ENCODE results near the gene MRPL39.
"Not testable (repeated sequence)": the region's sequence is repeated elsewhere in the genome, so short reads cannot be mapped to it uniquely, and the experiment has no call there.

The MRPL39 gene
- 24.4 to 60.4 reads per million in 2 experiments for total RNA-seq

DNA sequence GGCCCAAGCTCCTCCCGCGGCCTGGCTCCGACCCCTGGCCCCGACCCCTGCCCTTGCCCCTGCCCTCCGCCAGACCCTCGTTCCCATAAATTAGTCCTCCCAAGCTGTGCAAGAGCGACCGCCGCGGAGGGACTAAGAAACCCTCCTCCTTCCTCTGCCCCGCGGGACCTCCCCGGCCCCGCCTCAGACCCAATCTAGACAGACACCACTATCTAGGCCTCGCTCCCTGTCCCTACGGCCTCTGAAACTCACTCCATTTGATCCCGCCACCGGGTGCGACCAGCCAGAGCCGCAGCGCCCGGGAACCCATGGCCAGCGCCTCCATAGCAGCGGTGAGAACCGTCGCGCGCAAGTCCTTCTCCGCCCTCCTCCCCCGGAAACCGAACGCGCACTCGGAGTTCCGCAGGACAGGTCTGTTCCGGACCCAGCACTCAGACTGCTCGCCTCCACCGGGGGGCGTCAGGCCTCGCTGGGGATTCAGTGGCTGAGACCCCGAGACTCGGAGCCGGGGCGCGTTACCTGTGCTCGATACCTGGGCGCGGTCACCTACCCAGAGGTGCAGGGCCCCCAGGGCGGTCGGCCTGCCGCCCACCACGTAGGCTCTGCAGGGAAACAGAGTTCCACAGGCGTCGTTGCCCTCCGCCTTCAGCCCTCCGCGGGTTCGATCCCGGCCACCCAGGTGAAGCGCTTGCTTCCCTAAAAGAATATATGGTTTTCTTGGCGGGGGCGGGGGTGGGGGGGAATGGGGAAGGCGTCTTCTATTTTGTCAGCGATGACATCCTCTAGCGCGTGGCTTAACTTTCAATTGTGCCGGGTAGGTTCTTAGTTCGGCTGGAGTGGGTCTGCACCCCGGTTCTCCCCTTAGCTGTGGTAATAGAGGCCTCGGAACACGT lies at the start of gene MRPL39:
MRPL39 (minus strand) TSS at position 331 of the 893 bp plus-strand sequence; CDS start at position 325, 6 bp downstream.
- peak; percentile 74 for DNase-seq (ENCODE audit: low read depth)

- DNase-seq (ENCODE audit: low read depth), result no peak
These were observed 49.1 kb upstream of the MRPL39 start for GRCh38 chr21:25656412-25656811.

- no peak for DNase-seq (ENCODE audit: low read depth)
These were observed 41.9 kb upstream of the MRPL39 start for GRCh38 chr21:25649146-25649545.

GRCh38 chr21:25647647-25648046 lies 40.4 kb upstream of the MRPL39 start:
- no peak for DNase-seq (ENCODE audit: low read depth)

- no peak for DNase-seq (ENCODE audit: low read depth)
These were observed 39.2 kb upstream of the MRPL39 start for GRCh38 chr21:25646474-25646873.

GRCh38 chr21:25643486-25643885 lies 36.2 kb upstream of the MRPL39 start:
- DNase-seq (ENCODE audit: low read depth), result no peak

- no peak for DNase-seq (ENCODE audit: low read depth)
These were observed 33.6 kb upstream of the MRPL39 start for GRCh38 chr21:25640943-25641292.

GRCh38 chr21:25640202-25640942 lies 33.1 kb upstream of the MRPL39 start:
- DNase-seq (ENCODE audit: low read depth), result no peak

DNA sequence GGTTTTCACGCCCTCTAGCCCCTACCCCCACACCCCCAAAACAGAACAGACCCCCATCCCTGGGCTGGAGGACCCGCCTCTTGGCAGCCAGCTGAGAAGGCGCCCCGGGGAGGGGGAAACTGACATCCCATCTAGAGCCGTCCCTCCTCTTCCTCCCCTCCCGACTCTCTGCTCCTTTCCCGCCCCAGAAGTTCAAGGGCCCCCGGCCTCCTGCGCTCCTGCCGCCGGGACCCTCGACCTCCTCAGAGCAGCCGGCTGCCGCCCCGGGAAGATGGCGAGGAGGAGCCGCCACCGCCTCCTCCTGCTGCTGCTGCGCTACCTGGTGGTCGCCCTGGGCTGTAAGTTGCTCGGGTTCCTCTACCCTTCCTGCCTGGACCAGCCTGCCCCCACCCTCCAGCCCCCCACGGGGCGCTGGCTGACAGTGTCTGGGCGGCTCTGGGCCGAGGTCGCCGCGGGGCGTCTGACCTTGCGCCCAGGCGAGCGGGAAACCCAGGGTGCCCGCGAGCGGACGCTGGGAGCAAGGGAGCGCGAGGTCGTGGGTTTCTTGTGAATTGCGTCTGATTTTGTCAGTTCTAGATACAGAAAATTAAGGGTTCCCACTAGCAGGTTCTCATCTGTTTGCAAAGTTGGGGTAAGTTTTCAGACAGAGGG lies 32.4 kb upstream of the MRPL39 start:
- DNase-seq (ENCODE audit: low read depth), result peak; percentile 15

- DNase-seq (ENCODE audit: low read depth), result peak; percentile 14
These were observed 31.6 kb upstream of the MRPL39 start, which contains the start of gene JAM2 for GRCh38 chr21:25638660-25639550. JAM2 (plus strand) TSS chr21:25639258; CDS start chr21:25639822, 564 bp downstream.

DNA sequence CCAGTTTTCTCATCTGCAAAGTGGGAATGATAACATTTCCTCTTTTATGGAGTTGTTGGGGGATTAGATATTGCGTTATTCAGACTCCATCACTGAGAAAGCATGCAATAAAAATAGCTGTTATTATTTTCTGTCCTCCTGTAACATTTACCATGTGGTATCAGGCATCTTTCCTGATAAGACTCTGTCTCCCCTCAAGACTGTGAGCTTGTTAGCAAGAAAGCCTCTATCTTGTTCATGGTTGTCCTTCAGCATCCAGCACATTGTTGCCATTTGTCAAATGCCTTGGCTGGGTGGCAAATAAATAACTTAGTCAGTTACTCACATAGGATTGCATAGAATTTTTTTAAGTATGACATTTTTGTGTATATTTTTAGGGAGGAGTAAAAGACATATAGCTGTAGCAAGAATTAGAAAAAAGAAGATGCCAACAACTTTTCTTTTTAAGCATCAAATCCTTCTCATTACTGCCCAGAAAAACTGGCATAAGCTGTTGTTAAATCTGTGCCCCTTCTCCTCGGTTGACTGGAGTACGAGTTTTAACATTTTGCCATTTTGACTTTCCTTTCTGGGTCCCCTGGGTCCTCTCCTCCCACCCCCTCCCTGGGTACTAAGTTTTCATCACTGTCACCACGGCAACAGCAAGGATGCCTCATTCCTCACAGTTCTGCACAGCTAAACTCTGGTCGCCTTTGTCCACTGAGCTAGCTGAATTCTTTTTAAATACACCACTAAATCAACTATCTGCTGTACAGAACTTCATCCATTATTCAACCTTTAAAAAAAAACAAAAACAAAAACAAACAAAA lies 30.8 kb upstream of the MRPL39 start:
- no peak for DNase-seq (ENCODE audit: low read depth)

DNA sequence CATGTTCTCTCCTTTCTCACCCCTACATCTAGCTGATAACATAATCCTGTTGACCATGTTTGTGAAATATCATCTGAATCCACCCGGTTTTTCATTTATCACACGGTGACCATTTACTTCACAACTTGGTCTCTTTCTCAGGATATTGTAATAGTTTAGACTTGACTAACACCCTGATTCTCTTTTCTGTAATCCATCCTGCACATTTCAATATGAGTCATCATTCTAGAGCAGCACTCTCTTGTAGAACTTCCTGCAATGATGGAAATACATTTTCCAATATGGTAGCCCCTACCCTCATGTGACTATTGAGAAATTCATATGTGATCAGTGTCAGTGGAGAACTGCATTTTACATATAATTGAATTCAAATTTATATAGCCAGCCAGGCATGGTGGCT lies 29.4 kb upstream of the MRPL39 start:
- no peak for DNase-seq (ENCODE audit: low read depth)

GRCh38 chr21:25635310-25635709 lies 28.0 kb upstream of the MRPL39 start:
- no peak for DNase-seq (ENCODE audit: low read depth)

- DNase-seq (ENCODE audit: low read depth), result no peak
These were observed 25.0 kb upstream of the MRPL39 start for GRCh38 chr21:25632296-25632695.

DNA sequence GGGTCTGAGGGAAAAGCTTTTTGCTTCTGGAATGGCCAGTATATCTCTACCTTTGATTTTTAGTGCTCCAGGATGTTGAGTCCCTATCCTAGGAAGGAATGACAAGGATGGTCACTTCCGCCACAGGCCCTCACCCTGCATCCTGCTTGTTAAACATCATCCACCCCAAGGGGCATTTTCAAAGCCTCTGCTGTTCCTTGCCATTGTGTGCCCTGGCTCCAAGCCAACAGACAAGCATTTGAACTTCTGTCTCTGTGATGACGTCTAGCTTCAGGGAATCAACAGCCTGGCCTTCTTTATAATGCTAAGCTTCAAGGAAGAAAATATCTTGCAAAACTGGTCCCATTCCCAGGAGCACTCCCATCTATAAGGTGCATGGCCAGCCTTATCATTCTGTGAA lies 19.5 kb upstream of the MRPL39 start:
- DNase-seq (ENCODE audit: low read depth), result no peak

GRCh38 chr21:25625776-25626555 lies 18.7 kb upstream of the MRPL39 start:
- DNase-seq (ENCODE audit: low read depth), result not testable (repeated sequence)

DNA sequence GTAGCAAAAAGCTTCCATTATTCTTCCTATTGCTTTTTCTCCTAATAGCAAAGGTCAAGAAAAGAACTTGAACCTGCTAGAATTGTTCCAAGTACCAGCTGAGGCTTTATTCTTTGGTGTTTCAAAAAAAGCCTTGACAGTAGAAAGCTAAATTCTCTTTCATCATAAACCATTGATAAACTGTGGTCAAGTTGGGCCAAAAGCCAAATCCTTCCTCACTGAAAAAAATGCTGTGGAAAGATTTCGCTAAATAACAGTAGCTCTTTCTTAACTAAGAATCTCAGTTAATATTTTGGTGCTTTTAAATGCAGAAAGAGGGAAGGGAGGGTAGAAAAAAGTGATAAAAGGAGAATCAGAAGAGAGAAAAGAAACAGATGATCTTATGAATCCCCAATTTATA lies 17.8 kb upstream of the MRPL39 start:
- DNase-seq (ENCODE audit: low read depth), result no peak

GRCh38 chr21:25624511-25624910 lies 17.2 kb upstream of the MRPL39 start:
- DNase-seq (ENCODE audit: low read depth), result no peak

GRCh38 chr21:25619198-25619597 lies 11.9 kb upstream of the MRPL39 start:
- DNase-seq (ENCODE audit: low read depth), result no peak

- DNase-seq (ENCODE audit: low read depth), result no peak
These were observed 8.6 kb upstream of the MRPL39 start for GRCh38 chr21:25615880-25616279.

Measured in T follicular helper cell (primary cell).